DMS153 treated with DMSO at 0.1 percent for 48 hours (cell line): ENCODE measurements around the gene MYH15.
A peak's percentile ranks its signal among the peaks of the same experiment; 100 is the strongest.

Experiments used
- DNase-seq: peaks from one replicate; lab custom pipeline; 2025; ENCODE audit not compliant: unreplicated experiment; lab: John Stamatoyannopoulos, UW

MYH15 gene

DNA sequence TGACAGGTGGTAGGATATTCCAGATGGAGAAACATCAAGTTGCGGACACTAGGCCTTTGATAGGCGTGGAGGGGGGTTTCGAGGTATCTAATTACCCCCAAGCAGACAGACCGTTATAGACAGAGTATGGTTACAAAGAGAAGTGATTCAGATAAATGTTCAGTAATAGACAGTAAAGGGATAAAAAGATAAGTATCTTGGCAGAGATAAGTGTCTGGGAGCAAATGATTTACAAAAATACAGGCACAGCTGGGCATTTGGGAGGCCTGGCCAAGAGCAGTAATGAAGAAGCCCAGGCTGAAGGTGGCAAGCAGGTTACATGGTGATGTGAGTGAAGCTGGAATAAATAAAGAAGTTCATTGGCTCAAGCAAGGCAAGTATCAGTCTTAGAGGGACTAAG lies 659 bp upstream of the MYH15 start:
- no peak for DNase-seq

DNA sequence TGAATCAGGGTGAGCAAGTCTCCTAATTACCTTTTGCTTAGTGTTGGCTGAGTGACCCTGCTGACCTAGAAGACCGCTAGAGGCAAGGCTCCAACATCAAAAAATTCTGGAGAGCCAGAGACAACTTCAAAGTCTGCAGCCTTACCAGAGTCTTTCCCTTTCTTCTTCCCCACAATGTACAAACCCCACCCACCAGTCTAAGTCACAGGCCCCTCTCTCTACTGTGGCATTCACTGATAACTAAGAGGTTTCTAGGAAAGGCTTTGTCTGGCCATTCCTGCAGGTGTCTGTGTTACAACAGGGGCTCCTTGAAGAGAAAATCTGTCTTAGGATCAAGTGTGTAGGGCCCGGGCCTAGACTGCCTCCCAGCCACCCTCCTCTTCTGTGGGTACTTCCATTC lies 525 bp downstream of the MYH15 start:
- no peak for DNase-seq

DNA sequence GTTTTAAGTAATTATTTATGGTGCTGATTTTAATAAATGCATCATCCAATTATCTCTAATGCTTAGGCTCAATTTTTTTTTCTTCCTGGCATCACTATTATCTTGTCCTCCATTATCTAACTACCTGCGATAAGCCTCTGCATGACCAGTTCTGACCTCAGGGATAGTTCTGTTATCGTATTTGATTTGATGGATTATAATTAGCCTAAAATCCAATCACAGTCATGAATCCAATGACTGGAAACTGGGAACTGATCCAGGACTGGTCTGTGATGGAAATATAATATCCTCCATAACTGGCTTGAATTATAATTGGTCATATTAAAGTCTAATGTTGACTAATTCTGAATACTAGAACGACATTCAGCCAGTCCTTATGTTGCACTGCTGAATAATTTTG lies 1.1 kb downstream of the MYH15 start:
- no peak for DNase-seq

DNA sequence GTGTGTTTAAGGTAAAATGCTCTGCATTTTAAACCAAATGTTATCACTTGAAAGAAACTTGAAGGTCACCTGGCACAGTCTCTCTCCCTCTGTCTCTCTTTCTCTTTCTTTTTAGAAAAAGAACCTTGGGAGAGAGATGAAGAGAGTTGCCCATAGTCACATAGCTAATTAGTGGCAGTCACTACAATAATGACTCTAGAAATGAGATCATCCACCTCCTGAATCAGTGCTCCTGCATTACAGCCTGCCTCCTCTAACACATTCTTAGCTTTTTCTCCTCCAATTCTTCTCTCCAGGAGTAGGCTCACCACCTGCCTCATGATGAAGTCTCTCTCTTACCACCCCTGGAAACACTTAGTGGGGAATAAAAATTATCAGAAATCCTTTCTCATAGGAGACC lies 2.5 kb downstream of the MYH15 start:
- DNase-seq = no peak

DNA sequence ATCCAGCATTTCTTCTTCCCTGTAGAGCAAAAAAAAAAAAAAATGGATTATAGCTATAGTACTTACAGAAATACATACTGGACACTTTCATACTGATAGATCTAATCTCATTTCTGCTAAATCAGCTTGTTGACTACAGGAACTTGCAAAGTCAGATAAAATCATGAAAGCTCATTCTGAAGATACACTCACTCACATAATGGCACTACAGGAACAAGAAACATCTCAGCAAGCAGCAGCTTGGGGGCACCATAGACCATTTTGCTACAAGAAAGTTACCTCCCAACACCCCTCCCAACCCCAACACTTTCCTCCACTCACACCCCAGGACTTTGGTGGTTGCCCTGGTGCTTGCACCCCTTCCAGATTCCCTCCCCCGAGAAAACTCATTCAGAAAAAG lies 4.6 kb downstream of the MYH15 start:
- no peak for DNase-seq

DNA sequence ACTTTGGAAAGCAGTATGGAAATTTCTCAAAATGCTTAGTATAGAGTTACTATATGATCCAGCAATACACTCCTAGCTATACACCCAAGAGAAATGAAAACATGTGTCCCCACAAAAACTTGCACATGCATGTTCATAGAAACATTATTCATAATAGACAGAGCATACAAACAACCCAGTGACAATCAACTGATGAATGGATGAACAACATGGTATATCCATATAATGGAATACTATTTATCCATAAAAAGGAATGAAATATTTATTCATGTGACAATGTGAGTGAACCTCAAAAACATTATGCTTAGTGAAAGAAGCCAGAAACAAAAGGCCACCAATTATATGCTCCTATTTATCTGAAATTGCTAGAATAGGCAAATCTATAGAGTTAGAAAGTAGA lies 6.7 kb downstream of the MYH15 start:
- no peak for DNase-seq

DNA sequence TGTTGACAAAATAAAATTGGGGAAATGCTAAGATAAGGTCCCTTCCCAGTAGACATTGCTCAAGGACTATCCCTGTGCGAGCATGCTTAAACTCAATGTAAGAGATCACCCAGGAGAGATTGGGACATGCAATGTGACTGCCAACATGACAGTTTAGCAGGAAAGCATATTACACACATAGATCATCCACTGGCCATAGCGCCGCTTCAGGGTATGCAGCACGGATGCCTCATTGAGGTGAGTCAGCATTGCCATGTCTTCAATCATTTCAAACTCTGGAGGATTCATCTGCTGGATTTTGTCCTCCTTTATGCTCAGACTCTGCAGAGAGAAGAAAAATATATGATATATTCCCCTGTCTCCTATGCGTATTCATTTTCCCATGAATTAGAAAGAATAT lies 8.9 kb downstream of the MYH15 start:
- no peak for DNase-seq

DNA sequence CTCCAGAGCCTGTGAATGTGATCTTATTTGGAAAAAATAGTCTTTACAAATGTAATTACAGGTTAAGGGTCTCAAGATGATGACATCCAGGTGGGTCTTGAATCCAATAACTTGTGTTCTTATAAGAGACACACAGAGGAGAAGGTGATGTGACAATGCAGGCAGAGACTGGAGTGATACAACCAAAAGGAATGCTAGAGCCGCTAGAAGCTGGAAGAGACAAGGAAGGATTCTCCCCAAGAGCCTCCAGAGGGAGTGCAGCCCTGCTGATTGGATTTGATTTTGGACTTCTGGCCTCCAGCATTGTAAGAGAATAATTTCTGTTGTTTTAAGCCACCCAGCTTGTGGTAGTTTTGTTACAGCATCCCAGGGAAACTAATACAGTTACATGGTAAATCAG lies 9.7 kb downstream of the MYH15 start:
- DNase-seq = no peak

DNA sequence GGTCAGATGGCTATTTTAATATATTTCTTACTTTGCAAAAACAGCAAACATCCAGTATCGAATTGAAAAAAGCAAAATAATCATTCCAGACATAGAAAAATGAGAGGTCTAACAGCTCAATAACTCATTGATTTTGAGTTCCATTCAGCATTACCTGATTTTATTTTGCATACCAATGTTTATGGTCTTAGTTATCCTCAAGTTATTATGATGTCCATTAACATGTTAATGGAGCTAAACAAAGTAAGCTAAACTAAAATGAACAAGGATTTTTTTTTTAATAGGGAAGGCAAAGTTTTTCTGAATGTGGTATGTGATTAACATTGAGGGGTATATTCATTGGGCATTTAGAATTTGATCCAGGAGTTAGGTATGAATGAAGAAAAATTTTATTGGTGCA lies 13.1 kb downstream of the MYH15 start:
- no peak for DNase-seq

DNA sequence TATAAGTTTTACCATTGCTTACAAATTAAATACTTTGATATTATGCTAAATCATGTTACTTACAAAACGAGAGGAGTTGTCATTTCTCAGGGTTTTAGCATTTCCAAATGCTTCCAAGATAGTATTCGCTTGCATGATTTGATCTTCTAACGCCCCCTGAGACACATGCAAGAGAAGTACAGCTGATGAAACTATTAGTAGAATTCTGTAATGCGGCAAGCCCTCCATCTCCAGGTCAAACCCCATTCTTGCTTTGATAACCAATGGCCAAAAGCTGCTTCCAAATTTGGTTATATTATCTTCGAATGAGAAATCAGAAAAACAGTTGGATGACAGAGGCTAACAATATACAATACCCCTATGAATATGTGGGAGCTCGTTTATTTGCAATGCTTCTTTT lies 14.7 kb downstream of the MYH15 start:
- no peak for DNase-seq

DNA sequence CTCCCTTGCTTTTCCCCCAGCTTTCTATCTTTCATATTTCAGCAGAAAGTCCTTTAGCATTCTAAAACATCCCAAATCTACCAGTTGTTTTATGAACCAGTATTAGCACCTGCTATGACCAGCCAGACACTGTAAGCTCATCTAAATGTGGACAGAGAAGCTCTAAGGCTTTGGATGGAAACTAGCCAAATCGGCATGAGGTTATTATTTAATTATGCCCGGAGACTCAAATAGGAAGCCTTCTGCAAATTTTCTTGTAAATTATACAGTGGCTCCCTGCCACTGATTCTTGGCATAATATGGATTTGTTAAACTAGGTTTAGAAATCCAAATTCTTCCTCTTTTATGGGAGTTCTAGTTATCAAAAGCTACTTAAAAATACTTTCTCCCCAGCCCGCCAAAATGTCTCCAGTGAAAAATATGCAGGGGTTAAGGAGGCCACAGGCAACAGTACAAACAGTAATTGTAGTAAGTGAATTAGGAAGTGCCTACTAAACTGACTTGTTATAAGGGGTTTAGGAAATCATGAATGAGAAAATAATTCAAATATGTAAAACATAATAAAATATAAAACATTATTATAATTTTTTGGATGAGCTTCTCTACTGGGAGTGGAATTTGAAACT lies 15.4 kb downstream of the MYH15 start:
- no peak for DNase-seq

DNA sequence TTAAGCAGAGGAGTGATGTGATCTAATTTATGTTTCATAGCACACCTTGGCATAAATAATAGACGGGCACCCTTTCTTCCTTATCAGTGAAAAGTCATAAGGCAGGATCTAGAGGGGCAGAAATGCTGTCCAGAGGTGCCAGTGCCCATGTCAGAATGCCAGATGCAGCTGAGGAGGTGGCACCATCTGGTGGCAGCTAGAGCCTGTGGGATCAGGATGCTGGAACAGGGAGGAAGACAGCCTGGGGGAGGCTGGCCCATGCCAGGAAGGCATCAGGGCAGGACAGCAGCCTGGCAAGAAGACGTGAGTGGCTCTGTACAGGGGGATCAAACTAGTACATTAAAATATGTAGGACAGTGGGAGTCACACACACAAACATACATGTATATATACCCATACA lies 16.5 kb downstream of the MYH15 start:
- DNase-seq = no peak

DNA sequence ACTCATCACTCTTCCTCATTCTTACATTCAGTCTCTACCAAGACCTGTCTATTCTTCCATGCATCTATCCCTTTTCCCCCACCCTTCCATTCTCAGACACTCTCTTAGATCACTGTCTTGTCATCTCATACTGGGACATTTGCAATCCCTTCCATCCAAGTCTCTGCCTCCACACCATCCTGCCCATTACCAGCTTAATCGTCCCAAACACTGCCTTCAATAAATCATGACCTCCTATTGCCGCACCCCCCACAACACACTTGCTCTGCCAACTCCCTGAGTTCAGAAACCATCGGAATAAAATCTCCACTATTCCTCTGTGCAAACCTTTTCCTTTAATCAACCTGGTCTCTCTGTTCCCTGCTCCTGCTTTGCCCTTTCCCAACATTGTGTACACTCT lies 18.9 kb downstream of the MYH15 start:
- DNase-seq = no peak

DNA sequence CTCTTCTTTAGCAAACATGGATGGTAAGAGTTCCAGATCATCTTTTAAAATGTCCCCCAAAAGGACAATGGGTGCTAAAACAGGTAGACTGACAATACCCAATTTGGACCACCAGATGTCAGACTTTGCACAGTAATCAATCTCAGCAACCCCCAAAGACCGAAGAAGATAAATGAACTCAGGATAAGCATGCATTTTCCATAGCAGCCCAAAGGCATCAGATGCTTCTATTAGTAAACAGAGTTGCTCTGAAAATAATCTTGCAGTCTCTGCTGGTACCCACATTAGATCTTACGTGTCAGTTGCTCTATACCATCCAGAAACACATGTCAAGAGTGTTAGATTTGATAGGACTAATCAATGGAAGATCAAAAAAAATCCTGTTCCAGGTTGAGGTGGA lies 20.6 kb downstream of the MYH15 start:
- peak; percentile 17 for DNase-seq

DNA sequence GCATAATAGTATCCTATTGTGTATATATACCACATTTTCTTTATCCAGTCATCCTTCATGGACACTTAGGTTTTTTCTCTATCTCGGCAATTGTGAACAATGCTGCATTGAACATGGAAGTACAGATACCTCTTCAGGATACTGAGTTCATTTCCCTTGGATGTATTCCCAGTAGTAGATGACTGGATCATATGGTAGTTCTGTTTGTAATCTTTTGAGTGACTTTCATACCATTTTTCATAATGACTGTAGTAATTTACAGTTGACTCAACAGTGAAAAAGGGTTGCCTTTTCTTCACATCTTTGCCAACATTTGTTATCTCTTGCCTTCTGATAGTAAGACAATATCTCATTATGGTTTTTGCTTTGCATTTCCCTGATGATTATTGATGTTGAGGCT lies 21.8 kb downstream of the MYH15 start:
- no peak for DNase-seq

DNA sequence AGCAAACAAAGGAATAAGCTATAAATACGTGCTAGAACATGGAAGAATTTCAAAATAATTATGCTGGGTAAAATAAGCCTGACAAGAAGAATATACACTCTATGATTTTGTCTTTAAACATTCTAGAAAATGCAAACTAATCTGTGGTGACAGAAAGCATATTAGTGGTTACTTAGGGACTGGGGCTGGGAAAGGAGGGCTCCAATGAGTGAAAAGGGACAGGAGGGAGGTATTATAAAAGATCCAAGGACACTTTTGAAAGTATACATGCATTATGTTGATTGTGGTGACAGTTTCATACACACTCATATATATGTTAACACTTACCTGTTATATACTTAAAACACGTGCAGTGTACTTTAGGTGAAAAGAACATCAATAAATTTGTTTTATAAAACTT lies 23.0 kb downstream of the MYH15 start:
- DNase-seq = no peak

DNA sequence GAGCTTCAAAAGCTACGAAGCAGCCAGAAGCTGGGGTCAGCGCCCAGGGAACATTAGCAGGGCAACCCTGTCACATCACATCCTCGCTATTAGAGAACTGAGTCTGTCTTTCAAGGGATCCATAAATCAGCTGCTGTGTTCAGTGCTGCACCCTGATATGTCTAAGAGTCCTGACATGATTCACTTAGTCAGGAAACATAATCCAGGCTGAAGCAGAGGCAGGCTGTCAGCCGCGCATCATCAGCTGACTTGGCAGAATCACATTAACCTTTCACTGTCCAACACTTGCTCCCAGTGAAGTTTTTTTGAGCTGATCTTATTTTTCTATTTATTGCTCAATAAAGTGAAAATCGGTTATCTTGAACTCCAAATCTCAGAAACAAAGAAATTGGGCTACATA lies 23.5 kb downstream of the MYH15 start:
- DNase-seq = no peak

DNA sequence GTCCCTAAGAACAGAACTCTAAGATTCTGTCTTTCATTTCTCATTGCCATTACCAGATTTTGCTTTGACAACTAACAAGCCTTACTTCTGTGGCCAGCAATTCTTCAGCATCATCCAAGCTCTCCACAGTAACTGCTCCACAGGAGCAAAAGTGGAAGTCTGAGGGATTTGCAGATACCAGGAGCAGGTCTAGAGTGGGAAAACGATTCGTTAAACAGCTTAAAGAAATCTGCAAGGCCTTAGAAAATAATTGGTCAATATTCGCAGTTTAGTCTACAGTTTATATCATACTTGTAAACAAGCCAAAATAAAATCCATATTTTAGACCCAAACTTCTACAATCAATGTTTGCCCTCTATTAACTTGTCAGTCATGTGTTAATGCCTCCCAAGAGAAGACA lies 24.1 kb downstream of the MYH15 start:
- no peak for DNase-seq

DNA sequence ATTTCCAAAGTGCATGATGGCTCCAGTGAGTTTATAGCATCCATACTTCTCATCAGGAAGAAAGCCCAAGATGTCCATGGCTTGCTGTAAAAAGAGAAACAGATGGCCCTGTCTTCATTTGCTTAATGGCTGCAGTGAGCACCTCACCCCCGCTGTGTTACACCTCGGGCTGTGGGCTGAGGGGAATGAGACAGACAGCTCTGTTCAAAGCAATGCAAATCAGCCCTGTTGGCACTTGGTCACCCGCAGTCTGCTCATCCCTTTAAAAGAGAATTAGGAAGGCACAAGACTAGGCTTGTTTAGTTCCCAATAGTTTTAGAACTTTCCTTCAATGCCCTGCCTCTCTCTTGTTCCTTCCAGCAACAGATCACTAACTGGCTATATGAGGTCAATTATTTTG lies 25.2 kb downstream of the MYH15 start:
- no peak for DNase-seq

DNA sequence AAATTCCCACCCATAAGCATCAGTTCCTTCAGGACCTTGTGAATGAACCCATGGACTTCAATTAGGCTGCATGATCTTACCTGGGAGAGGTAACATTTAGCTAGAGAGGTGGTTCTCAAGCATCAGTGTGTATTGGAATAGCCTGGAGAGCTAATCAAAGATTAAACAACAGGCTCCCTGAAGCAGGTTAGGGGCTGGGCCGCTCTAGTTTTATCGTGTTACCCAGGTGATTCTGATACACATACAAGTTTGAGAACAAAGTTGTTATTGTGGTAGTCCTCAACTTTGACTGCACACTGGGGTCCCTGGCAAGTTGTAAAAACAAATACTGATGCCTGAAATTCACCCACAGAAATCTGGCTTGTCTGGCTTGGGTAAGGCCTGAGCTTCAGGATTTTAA lies 31.2 kb downstream of the MYH15 start:
- no peak for DNase-seq

DNA sequence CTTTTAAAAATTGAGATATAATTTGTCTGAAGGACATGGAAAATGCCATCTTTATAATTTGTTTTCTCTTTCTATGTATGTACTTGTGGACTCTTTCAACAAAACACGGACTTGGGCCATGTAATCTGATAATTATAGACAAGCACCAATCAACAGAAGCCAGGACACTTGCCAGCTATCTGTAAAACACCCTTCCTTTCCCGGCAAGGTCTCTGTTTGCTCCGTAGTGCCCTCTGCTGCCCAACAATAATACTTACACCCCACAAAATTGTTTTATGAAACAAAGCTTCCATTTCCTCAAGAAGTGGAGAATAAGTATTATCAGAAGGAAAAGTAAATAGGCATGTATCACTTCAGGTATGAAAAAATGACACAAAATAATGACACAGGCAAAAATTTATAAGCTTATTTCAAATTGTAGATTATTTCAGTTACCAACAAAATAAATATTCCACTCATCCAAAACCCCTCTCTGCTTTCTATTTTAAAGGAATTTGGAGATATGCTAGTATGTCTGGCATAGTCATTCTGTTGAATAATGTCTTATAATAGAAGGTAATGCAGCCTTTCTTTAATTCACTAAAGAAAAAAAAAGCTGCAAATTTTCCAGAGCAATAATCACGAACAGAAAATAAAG lies 32.8 kb downstream of the MYH15 start:
- peak; percentile 61 for DNase-seq

DNA sequence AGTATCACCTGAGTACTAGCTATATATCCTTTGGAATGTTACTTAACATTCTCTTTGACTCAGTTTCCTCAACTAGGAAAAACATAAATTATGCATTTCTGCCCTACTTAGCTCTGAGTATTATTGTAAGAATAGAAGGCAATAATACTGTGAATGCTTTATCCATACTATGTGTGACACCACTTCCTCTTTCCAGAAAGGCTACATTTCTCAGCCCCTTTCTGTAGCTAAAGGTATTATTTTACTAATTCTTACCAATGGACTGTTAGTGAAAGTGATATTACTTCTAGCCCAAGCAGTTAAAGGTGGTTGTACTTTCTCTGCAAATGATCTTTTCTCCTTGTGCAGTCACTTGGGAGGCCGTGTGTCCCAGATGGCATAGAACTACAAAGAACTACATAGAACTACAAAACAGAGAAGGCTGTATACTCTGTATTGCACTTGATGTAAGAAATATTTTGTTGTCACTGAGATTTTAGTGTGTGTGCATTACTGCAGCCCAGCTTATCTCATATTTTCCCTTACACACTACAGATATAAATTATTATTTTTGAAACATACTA lies 35.1 kb downstream of the MYH15 start:
- no peak for DNase-seq

DNA sequence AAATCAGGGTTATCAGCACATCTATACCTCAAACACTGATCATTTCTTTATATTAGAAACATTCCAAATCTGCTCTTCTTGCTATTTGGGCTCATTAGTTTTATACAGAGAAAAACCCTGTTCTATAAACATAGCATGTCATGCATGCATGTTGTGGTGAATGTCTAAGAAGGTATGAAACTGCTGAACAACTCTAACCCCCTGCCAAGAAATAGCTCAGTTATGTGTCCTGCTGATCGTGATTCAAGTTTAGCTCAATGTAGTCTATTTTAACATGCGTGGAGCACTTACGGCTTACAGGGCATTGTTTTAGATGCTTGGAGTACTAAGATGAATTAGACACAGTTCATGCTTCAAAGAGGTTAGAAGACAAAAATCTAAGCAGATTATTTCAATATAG lies 35.8 kb downstream of the MYH15 start:
- no peak for DNase-seq
